ENCODE data around the gene RPF1.
"Not testable (repeated sequence)": the region's sequence is repeated elsewhere in the genome, so short reads cannot be mapped to it uniquely, and the experiment has no call there.

RPF1 gene

DNA sequence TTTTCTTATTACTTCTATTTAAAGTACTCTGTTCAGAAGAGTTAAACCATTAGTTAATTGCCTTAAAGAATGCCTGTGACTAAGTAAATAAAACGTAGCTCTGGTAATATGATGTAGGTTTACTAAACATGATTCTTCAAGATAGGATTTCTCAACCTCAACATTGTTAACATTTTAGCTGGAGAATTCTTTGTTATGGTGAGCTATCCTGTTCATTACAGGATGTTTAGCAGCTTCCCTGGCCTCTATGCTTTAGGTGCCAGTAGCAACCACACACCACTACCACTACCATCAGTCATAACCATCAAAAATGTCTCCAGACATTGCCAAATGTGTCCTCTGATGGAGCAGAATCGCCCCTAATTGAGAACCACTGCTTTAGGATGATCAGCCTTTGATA lies 10.7 kb downstream of the RPF1 start:
- DNase-seq (ENCODE audit: insufficient read length, low spot score) (no peak), FAIRE-seq (no peak)

- FAIRE-seq (no peak), DNase-seq (ENCODE audit: insufficient read length, low spot score) (no peak)
Observed at GRCh38 chr1:84492726-84493125, 13.7 kb downstream of the RPF1 start.

GRCh38 chr1:84493747-84494146 lies 14.7 kb downstream of the RPF1 start:
- FAIRE-seq: no peak
- no peak for DNase-seq (ENCODE audit: insufficient read length, low spot score)

- FAIRE-seq (no peak), DNase-seq (ENCODE audit: insufficient read length, low spot score) (no peak)
Observed at GRCh38 chr1:84496498-84496897, 17.4 kb downstream of the RPF1 start.

DNA sequence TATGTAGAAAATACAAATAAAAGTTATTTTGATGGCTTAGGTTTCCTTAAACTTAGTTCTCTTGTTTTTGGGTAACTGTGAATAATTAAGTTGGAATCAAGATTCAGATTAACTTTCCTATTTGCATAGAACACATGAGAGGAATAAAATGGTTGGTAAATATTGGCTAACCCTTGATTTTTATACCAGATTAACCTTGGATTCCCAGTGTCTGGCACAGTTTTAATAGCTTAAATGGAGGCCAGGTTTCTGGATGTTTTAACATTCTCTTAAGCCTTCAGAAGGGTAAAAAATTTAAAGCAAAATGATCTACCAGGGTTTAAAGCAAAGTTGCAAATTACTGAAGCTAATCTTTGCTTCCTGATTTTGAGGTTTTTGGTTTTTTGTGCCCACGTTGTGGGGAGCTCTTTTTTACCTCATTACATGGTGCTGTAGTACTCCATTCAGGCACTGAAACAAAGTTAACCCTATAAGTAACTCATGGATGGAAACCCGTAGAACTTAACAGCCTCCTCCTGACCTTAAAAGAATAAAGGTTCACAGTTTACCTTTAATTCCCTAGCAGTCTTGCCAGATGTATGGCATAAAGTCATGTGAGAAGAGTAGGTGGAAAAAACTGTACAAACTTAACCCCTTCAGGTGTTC lies 18.7 kb downstream of the RPF1 start:
- DNase-seq (ENCODE audit: insufficient read length, low spot score) (no peak), FAIRE-seq (no peak)

DNA sequence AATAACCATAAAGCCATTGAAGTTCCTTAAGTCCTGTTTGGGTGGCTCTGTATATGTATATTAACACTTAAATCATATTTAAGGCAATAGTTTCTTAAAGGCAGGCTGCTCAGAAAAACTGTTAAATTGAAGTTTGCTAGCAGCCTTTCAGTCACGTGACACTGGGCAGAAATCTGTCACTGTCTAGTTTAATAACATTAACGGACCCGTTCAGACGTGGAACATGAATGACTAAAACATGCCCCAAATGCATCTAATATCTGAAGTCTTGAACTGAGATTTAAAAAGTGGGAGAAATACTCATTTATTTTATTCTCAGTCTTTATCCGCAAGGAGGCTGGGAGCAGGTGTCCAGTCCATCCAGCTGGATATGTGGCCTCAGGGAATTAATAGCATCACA lies 23.9 kb downstream of the RPF1 start:
- DNase-seq (ENCODE audit: insufficient read length, low spot score) (no peak), FAIRE-seq (no peak)

- DNase-seq (ENCODE audit: insufficient read length, low spot score) (no peak), FAIRE-seq (peak; percentile 90)
Observed at GRCh38 chr1:84504580-84505492, 25.8 kb downstream of the RPF1 start.

DNA sequence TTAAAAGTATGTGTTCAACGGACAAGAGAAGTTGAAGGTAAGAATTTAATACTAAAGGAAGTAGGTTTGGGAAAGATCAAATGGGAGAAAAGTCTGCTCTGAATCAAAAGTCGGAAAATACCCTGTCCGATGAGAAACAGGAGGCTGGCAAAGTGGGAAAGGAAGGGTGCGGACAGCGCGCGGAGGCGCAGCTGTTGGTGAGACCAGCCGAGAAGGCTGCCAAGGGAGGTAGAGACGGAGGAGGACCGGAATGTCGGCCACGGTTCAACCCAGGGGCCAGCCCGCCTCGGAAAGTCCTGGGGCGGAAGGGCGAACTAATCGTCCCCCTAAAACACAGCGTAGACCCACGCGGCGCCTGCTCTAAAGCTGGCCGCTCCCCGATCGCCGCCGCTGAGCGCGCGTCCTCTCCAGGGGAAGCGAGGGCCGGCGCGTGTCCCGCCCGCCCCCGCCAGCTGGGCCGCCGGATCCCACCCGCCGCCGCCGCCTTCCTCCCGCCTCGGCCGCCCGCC lies 26.5 kb downstream of the RPF1 start:
- FAIRE-seq: no peak
- peak; percentile 18 for DNase-seq (ENCODE audit: insufficient read length, low spot score)

- peak; percentile 86 for DNase-seq (ENCODE audit: insufficient read length, low spot score)
- FAIRE-seq: peak; percentile 96
Observed at GRCh38 chr1:84506002-84506728, 27.1 kb downstream of the RPF1 start, which contains the start of the genes GNG5 and SPATA1. Gene GNG5, minus strand, starts transcription at chr1:84506581. Its CDS starts 490 bp downstream, at chr1:84506091. Gene SPATA1, plus strand, starts transcription at chr1:84506386. Its CDS starts 9,974 bp downstream, at chr1:84516360.

DNA sequence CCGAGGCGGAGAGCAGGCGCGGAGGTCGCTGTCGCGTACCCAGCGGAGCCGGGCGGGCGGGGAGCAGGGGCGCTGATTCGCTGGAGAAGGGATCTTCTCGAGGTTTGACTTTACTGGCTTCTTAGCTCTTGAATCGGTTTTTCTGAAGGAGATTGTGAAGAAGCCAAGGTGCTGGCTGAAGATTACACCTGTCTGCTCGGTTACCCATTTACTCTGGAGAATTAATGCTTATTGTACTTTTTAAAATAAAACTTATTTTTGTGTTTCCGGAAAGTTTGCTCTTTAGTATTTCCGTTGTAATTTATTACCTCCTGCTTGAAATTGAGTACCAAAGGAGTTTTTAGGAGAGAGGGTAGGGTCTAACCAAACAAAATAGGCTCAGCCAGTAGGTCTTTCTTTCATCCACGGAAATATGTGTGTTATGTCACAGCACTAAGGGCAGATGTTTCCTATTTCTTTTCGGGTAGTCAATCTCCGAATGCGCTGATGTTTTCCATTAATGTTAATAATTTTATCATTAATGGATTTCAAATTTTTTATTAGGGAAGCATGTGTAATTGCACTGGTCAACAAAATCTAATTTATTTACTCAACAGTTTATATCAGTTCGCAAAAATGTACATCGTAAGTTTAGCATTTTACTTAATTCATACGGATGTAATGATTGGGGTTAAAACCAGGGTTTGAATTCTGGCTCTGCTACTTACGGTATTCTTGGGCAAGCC lies 27.8 kb downstream of the RPF1 start:
- FAIRE-seq (no peak), DNase-seq (ENCODE audit: insufficient read length, low spot score) (no peak)

- not testable (repeated sequence) for FAIRE-seq; DNase-seq (ENCODE audit: insufficient read length, low spot score)
Observed at GRCh38 chr1:84507887-84508286, 28.8 kb downstream of the RPF1 start.

GRCh38 chr1:84508510-84508909 lies 29.4 kb downstream of the RPF1 start:
- FAIRE-seq: no peak
- no peak for DNase-seq (ENCODE audit: insufficient read length, low spot score)

GRCh38 chr1:84509029-84509428 lies 30.0 kb downstream of the RPF1 start:
- FAIRE-seq: no peak
- no peak for DNase-seq (ENCODE audit: insufficient read length, low spot score)

- no peak for FAIRE-seq
Observed at GRCh38 chr1:84510165-84510564, 31.1 kb downstream of the RPF1 start.

GRCh38 chr1:84510668-84511067 lies 31.6 kb downstream of the RPF1 start:
- FAIRE-seq: no peak

More at GRCh38 chr1:84510165-84510564, 31.1 kb downstream of the RPF1 start:
- no peak for DNase-seq (ENCODE audit: insufficient read length, low spot score)

GRCh38 chr1:84524590-84524989 lies 45.5 kb downstream of the RPF1 start:
- DNase-seq (ENCODE audit: insufficient read length, low spot score) (no peak), FAIRE-seq (no peak)

More at GRCh38 chr1:84510668-84511067, 31.6 kb downstream of the RPF1 start:
- DNase-seq (ENCODE audit: insufficient read length, low spot score): no peak

DNA sequence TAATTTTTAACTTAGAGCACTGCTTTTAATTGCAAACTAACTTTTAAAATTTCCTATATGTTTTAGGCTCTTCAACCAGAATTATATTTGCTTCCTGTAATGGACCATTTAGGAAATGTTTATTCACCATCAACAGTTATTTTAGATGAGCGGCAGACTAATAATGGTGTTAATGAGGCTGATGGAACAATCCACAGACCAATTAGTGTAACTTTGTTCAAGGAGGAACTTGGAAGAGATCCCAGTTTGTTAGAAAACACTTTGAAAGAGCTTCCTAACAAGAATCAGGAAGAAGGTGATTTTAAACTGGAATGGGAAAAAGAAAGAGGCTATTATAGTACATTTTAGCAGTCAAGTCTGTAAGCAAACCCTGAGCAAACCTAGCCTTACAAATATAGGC lies 46.7 kb downstream of the RPF1 start:
- DNase-seq (ENCODE audit: insufficient read length, low spot score) (no peak), FAIRE-seq (no peak)

- no peak for DNase-seq (ENCODE audit: insufficient read length, low spot score)
Observed at GRCh38 chr1:84538599-84538998, 59.5 kb downstream of the RPF1 start.

DNA sequence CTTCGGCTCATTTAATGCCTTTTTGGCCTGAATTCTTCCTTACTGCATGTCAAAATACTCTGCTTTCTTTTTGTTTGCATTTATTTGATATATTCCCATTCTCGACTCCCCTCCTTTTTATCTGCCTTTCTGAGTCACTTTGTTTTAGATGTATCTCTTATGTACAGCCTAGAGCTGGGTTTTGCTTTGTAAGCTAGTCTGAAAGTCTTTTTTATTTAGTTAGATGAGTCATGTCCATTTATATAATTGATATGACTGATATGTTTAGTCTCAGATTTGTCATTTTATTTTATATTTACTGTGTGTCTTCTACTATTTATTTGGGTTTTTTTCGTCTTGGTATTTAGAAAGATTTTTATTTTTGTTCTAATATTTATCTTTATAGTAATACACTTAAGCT lies 60.9 kb downstream of the RPF1 start:
- FAIRE-seq (no peak), DNase-seq (ENCODE audit: insufficient read length, low spot score) (no peak)

More at GRCh38 chr1:84538599-84538998, 59.5 kb downstream of the RPF1 start:
- FAIRE-seq: peak; percentile 23

GRCh38 chr1:84540759-84541158 lies 61.7 kb downstream of the RPF1 start:
- FAIRE-seq (no peak), DNase-seq (ENCODE audit: insufficient read length, low spot score) (no peak)

Data from GM19239 (cell line).